Measurements from ENCODE around the gene GRK5.

DNA sequence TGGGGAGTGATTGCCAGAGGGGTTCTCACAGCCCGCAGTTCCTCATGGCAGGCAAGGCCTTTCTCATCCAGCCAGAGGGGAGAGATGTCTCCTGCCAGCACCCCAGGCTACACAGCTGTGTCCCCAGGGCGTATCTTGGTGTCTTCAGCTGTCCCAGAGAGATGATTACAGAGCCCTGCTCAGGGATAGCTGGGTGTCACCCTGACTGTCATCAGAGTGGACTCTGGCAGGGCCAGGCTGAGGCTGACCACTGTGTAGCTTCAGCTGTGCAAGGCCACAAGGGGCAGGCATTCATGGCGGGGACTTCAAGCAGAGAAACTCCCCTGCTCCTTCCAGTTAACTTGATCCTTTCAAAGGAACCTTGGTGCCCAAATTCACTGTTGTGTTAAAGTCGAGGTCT is 211.0 kb downstream of the GRK5 start:
- TF ChIP-seq POLR2AphosphoS5 (IDR thresholded peaks at IDR 0.05; ENCODE audit: low read depth, low read length) (no peak), TCF7L2 (IDR thresholded peaks at IDR 0.05; ENCODE audit: low read depth, low read length) (no peak), SIN3A (IDR thresholded peaks at IDR 0.05; ENCODE audit: borderline replicate concordance, insufficient read depth, low read depth, low read length) (no peak)
- TF ChIP-seq, protein P1, sequence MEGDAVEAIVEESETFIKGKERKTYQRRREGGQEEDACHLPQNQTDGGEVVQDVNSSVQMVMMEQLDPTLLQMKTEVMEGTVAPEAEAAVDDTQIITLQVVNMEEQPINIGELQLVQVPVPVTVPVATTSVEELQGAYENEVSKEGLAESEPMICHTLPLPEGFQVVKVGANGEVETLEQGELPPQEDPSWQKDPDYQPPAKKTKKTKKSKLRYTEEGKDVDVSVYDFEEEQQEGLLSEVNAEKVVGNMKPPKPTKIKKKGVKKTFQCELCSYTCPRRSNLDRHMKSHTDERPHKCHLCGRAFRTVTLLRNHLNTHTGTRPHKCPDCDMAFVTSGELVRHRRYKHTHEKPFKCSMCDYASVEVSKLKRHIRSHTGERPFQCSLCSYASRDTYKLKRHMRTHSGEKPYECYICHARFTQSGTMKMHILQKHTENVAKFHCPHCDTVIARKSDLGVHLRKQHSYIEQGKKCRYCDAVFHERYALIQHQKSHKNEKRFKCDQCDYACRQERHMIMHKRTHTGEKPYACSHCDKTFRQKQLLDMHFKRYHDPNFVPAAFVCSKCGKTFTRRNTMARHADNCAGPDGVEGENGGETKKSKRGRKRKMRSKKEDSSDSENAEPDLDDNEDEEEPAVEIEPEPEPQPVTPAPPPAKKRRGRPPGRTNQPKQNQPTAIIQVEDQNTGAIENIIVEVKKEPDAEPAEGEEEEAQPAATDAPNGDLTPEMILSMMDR (IDR thresholded peaks at IDR 0.05), result no peak

Measured in Panc1 (cell line).